Measurements from ENCODE around the gene DPP7. TPM values are rescaled to one million over a fixed set of nuclear protein-coding genes. Genes with fewer than 3 reads are reported as not detected.
A peak's percentile ranks its signal among the peaks of the same experiment; 100 is the strongest.

DPP7 gene
- total and polyA plus RNA-seq, 9 of the 15 experiments (the other 6 are each of a cell fraction or from before 2014, with no cell fraction given) = 0.99 to 365 (median 132) TPM

GRCh38 chr9:137145731-137146526 lies 31.4 kb upstream of the DPP7 start (continued):
- TF ChIP-seq RREB1 (CRISPR knock-in tag; IDR thresholded peaks at IDR 0.05) (no peak), EHMT2 (IDR thresholded peaks at IDR 0.05) (peak; percentile 21; the same call in 1 of the 2 replicates), ZBTB7A (IDR thresholded peaks at IDR 0.05; ENCODE audit: borderline replicate concordance, control insufficient read depth, low read depth, low read length) (0 out of 2 replicates have a peak, but pooled peaks have one; percentile 14), MIER1 (IDR thresholded peaks at IDR 0.05; ENCODE audit: low read depth) (0 out of 2 replicates have a peak, but pooled peaks have one; percentile 18), TFAP4 (CRISPR knock-in tag; IDR thresholded peaks at IDR 0.05; ENCODE audit: borderline replicate concordance) (peak; percentile 62; the same call in 1 of the 2 replicates), KAT8 (IDR thresholded peaks at IDR 0.05; ENCODE audit: low read depth) (no peak)

Data from K562 (cell line).